WERI-Rb-1 (cell line): ENCODE data around the gene DCTD.

ENCODE experiments used
- DNase-seq: peaks from one replicate; pipeline ENCODE4 v3.0.0-alpha.2; 2020
- H3K27ac ChIP-seq: fragments of 250-450 bp; sonication (Bioruptor Pico); 2 replicates; pipeline ENCODE4 v1.5.1; 2020; ENCODE audit warnings: mild to moderate bottlenecking, moderate library complexity
- H3K27me3 ChIP-seq: fragments of 250-450 bp; sonication (Bioruptor Pico); 2 replicates; pipeline ENCODE4 v1.5.1; 2021; ENCODE audit warnings: mild to moderate bottlenecking, low read depth, moderate library complexity; ENCODE audit not compliant: insufficient read depth, severe bottlenecking
- H3K36me3 ChIP-seq: fragments of 250-450 bp; sonication (Bioruptor Pico); 2 replicates; pipeline ENCODE4 v1.5.1; 2020; ENCODE audit warnings: mild to moderate bottlenecking, moderate library complexity
- H3K4me3 ChIP-seq: 2 replicates; pipeline ENCODE4 v1.5.1; 2011; ENCODE audit warnings: low read depth, mild to moderate bottlenecking, control low read depth, low read length
- H3K9me3 ChIP-seq: fragments of 250-450 bp; sonication (Bioruptor Pico); 2 replicates; pipeline ENCODE4 v1.5.1; 2021; ENCODE audit warnings: mild to moderate bottlenecking, moderate library complexity; ENCODE audit not compliant: severe bottlenecking
- CTCF ChIP-seq: IDR thresholded peaks from 2 replicates; pipeline ENCODE4 v1.5.1; 2011; ENCODE audit warnings: low read depth, mild to moderate bottlenecking, control low read depth, inconsistent platforms, low read length

The DCTD gene

DNA sequence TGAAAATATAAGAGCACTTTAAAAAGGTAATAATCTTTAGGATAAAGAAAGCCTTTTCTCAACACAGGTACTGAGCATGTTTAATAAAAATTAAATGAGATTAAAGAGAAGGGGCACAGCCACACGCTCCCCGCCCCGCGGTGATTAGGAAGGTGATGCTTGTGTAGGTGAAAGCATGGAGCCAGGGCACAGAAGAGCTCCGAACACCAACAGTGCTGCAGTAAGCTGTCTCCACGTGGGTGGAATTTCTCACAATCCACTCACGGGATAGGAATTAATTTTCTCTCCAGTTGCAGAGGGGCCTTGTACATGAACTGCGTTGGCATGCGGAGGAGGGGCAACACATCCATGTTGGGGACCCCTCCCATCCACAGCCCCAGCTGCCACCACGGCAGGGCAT is 27.0 kb downstream of the DCTD start:
- no peak for TF ChIP-seq CTCF
- no peak for DNase-seq
- no peaks in the 10 kb centered on the region for H3K9me3 ChIP-seq
- H3K27ac ChIP-seq: no peak overlapping the region
- H3K36me3 ChIP-seq: peaks cover 87% of the 10 kb centered on the region
- H3K27me3 ChIP-seq: no peaks in the 10 kb centered on the region
- no peak overlapping the region for H3K4me3 ChIP-seq

- Histone ChIP-seq H3K4me3 (no peak overlapping the region), H3K9me3 (peaks cover 3% of the 10 kb centered on the region), H3K27ac (no peak overlapping the region), H3K27me3 (no peaks in the 10 kb centered on the region), H3K36me3 (peaks cover 79% of the 10 kb centered on the region)
- DNase-seq: no peak
- no peak for TF ChIP-seq CTCF
Observed at GRCh38 chr4:182888891-182889290, 28.3 kb downstream of the DCTD start.

GRCh38 chr4:182886768-182887167 is 30.4 kb downstream of the DCTD start:
- Histone ChIP-seq H3K27ac (no peak overlapping the region), H3K9me3 (peaks cover 3% of the 10 kb centered on the region), H3K4me3 (no peak overlapping the region), H3K27me3 (no peaks in the 10 kb centered on the region), H3K36me3 (peaks cover 67% of the 10 kb centered on the region)
- no peak for DNase-seq
- TF ChIP-seq CTCF: no peak

DNA sequence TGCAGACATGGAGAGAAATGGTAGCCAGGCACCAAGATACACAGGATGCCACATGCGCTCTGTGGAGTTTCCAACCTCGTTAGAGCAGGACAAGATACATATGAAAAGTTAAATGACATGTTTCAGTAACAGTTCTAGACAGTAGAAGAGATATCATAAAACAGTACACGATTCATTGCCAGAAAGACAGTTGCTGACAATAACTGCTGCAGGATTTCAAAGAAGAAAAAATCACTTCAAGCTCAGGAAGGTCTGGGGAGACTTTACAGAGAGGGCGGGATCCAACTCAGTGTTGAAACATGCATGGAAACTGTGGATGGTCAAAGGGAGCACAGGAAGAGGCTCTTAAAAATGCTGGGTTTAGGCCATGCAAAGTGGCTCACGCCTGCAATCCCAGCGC is 31.0 kb downstream of the DCTD start:
- H3K27me3 ChIP-seq: no peaks in the 10 kb centered on the region
- H3K4me3 ChIP-seq: no peak overlapping the region
- no peak overlapping the region for H3K27ac ChIP-seq
- DNase-seq: no peak
- TF ChIP-seq CTCF: no peak
- H3K9me3 ChIP-seq: peaks cover 3% of the 10 kb centered on the region
- peaks cover 64% of the 10 kb centered on the region for H3K36me3 ChIP-seq

- H3K27ac ChIP-seq: no peak overlapping the region
- H3K36me3 ChIP-seq: peaks cover 62% of the 10 kb centered on the region
Observed at GRCh38 chr4:182885738-182886077, 31.5 kb downstream of the DCTD start.

More at GRCh38 chr4:182885738-182886077, 31.5 kb downstream of the DCTD start:
- H3K4me3 ChIP-seq: no peak overlapping the region
- H3K27me3 ChIP-seq: no peaks in the 10 kb centered on the region
- DNase-seq: no peak
- TF ChIP-seq CTCF: no peak
- peaks cover 3% of the 10 kb centered on the region for H3K9me3 ChIP-seq
